ENCODE measurements around the gene CD93. TPM values are rescaled to one million over a fixed set of nuclear protein-coding genes. Genes with fewer than 3 reads are reported as not detected.

CD93 gene
- total and polyA plus RNA-seq, 2 of the 8 experiments (the other 6 are each of a cell fraction or from before 2014, with no cell fraction given): under 0.01 to 0.07 TPM

DNA sequence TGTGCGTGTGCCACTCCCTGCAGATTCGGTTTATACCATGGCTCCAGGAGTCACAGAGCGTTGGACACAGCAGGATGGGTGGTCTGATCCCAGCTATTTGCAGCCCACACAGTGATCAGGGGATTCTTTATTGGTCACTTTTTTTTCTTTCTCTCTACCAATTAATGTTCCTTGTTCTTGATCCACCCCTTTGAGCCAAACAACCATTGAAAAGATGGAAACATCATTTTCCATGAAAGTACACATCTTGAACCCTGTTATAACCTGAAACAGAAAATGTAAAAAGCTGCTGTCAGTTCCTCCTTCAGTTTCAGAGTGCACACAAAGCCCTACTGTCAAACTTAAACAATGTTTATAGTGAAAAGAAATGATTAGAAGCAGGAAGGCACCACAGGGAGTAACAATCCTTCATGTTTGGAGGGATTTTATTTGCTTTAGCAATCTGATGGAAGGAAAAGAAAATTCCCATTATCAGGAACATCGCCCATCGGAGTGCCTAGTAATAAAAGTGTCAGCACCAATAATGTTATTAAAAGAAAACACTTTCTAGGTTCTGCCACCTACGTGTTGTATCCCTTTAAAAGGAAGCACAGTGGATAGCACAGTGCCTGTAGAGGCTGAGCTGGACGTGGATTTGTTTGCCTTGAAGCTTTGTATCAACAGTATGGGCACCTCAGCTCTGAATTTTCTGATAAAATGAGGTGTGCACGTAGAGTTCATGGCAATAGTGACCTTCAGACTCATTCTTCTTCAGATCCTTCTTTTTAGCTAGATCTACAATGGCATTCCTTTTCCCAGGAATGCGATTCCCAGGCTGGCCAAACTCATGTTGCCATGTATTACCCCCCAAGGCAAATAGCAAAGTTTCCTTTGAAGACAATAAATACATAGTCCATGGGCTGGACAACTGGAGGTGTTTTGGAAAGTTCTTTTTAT is 20.6 kb downstream of the CD93 start (continued):
- TF ChIP-seq CHD7 (IDR thresholded peaks at IDR 0.05; ENCODE audit: insufficient replicate concordance, low read length) (no peak), CHD2 (IDR thresholded peaks at IDR 0.05; ENCODE audit: low read length) (no peak), GTF2F1 (IDR thresholded peaks at IDR 0.05; ENCODE audit: borderline replicate concordance, low read depth, low read length) (no peak), EZH2 (IDR thresholded peaks at IDR 0.05; ENCODE audit: low read depth, low read length, severe bottlenecking) (no peak), ZNF274 (IDR thresholded peaks at IDR 0.05; ENCODE audit: borderline replicate concordance, extremely low read depth, low read length) (no peak), PHF8 (conservative IDR thresholded peaks at IDR 0.05; ENCODE audit: low read depth, low read length) (no peak), E2F6 (IDR thresholded peaks at IDR 0.05) (no peak)
- TF ChIP-seq, protein P1, sequence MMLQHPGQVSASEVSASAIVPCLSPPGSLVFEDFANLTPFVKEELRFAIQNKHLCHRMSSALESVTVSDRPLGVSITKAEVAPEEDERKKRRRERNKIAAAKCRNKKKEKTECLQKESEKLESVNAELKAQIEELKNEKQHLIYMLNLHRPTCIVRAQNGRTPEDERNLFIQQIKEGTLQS (IDR thresholded peaks at IDR 0.05; ENCODE audit: insufficient read depth, low read depth, low read length): no peak

Data from H1 (cell line).